Astrocyte of the cerebellum (primary cell): Measurements from ENCODE around the gene DLG2.

Source experiments
- DNase-seq: peaks from one replicate; pipeline ENCODE4 v3.0.0-alpha.2; 2011; ENCODE audit warnings: low read depth
- H3K4me3 ChIP-seq: 2 replicates; pipeline ENCODE4 v1.5.1; 2011; ENCODE audit warnings: mild to moderate bottlenecking, low read depth, low read length, moderate library complexity
- CTCF ChIP-seq: IDR thresholded peaks from 2 replicates; pipeline ENCODE4 v1.5.1; 2012; ENCODE audit warnings: low read length, low read depth, moderate library complexity, mild to moderate bottlenecking; ENCODE audit errors: missing control alignments
- in situ Hi-C: cut with HindIII; loops from 2 replicates; pipeline ENCODE4 v1.10.0; 2017; ENCODE audit warnings: low sequenced_read_pairs

The DLG2 gene

GRCh38 chr11:83941050-83941449 lies 1686.1 kb downstream of the DLG2 start:
- in situ Hi-C loops = no loop called here
- no peak overlapping the region for H3K4me3 ChIP-seq
- no peak for DNase-seq
- no peak for TF ChIP-seq CTCF

GRCh38 chr11:83938148-83938547 lies 1689.0 kb downstream of the DLG2 start:
- in situ Hi-C loops = no loop called here
- H3K4me3 ChIP-seq = no peak overlapping the region
- TF ChIP-seq CTCF = no peak

GRCh38 chr11:83933008-83933407 lies 1694.1 kb downstream of the DLG2 start:
- in situ Hi-C loops = no loop called here
- H3K4me3 ChIP-seq = no peak overlapping the region
- no peak for TF ChIP-seq CTCF
- no peak for DNase-seq

More at GRCh38 chr11:83938148-83938547, 1689.0 kb downstream of the DLG2 start:
- DNase-seq = no peak

GRCh38 chr11:83927422-83927821 lies 1699.7 kb downstream of the DLG2 start:
- no peak for DNase-seq
- no peak overlapping the region for H3K4me3 ChIP-seq
- in situ Hi-C loops = no loop called here
- no peak for TF ChIP-seq CTCF

- H3K4me3 ChIP-seq = no peak overlapping the region
- no peak for TF ChIP-seq CTCF
- DNase-seq = no peak
- in situ Hi-C loops = no loop called here
Observed at GRCh38 chr11:83924795-83925542, 1702.2 kb downstream of the DLG2 start.

- no peak for TF ChIP-seq CTCF
- DNase-seq = no peak
- in situ Hi-C loops = no loop called here
- H3K4me3 ChIP-seq = no peak overlapping the region
Observed at GRCh38 chr11:83923961-83924360, 1703.2 kb downstream of the DLG2 start.
